GM18505 (cell line): ENCODE results near the gene PDZRN3.
A peak's percentile ranks its signal among the peaks of the same experiment; 100 is the strongest.

Source experiments
- ATAC-seq: cut with Tn5 transposase; IDR thresholded peaks from one replicate; pipeline ENCODE4 v1.9.1; 2021; ENCODE audit not compliant: unreplicated experiment
- POLR2A ChIP-seq: IDR thresholded peaks from 4 replicates; pipeline ENCODE4 v1.6.1; 2011; ENCODE audit warnings: borderline replicate concordance; ENCODE audit not compliant: insufficient read depth, insufficient read length; ENCODE audit errors: extremely low read depth

The PDZRN3 gene

DNA sequence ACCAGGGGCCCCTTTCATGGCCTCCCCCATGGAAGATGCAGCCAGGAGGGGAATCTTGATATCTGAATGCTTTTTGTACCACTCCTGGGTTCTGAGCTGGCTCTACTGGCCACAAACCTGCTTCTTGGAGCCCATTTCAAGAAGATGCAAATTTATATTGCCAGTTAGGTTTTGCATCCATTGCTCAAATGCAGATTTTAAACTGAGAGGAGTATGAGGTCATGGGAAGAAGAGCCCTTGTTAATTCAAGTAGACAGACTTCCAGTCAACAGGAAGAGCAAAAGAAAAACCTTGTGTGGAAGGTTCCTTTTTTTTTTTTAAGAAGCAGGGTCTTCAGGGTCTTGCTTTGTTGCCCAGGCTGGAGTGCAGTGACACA is 133.5 kb downstream of the PDZRN3 start:
- no peak for ATAC-seq
- no peak for TF ChIP-seq POLR2A

DNA sequence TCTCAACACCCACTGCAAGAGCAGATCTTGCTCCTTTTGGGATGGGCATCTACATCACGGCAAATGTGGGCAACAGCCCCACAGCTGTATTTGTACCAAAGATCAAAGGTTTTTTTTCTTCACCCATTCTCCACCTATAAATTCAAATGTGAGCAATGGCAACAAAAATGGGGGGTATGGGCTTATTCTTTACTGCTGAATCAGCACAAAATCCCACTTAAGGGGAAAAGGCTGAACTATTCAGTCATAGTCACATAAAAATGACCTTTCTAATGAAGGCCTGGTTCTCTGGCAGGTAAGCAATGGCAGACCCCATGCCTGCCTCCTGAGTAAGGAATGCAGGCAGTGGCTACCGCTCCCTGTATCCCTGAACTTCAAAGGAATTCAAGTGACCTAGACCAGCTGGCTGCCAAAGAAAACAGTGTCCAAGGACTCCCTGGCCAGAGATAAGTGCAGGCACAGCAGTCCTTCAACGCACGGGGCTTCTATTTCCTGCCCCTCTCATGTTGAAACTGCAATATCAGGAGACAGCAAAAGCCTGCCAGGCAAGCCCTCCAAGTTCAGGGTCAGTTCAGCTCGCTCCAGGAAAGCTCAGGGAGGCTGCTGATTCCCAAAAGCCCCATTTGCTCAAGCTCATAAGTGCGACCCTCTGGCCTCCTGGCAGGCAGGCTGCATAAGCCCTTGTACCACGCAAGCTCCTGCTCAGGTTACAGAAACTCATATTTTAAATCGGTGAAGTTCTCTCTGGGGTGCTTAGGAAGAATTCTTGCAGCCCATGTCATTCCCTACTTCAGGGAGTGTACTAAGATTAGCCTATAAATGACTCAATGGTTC is 134.1 kb downstream of the PDZRN3 start:
- no peak for ATAC-seq
- TF ChIP-seq POLR2A, result no peak

DNA sequence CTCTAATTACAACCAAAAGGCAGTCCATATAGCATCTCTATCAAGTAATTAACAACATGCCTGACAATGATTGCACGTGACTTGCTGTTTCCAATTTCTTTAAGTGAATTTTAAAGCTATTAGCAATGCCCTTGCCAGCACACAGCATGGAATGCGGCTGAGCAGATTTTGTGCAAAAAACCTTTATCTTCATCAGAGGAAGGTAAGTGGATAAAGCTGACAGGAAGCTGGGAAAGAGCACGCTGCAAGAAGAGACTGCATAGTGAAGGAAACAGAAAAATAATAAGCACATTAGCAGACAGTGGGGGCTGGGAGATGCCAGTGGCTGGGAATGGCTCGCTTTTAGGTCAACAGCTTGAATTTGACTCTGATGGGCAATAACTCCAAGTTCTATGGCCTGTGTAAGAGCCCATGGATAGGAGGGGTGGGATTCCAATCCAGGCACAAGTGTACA is 138.8 kb downstream of the PDZRN3 start:
- TF ChIP-seq POLR2A, result no peak
- ATAC-seq, result no peak

DNA sequence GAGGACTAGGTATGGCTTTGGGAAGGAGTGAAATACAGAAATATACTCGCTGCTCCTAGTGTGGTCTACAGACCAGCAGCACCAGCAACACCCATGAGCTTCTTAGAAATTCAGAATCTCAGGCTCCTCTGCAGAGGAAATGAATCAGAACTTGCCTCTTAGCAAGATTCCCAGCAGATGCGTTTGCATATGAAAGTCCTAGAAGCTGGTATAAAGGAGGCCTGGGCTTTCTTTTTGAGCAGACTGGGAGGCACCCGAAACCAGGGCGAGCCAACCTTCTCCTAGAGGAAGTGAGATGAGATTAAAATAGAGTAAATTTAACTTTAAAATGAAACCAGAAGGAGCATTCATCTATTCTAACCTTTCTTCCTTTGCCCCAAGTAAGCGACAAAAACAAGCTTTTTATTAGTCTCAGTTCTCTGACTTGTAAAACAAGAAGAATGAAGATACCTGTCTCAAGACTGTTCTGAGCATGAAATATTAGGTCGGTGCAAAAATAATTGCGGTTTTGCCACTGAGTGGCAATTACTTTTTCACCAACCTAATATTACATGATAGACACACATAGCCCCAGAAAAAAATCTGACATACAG is 140.0 kb downstream of the PDZRN3 start:
- peak; percentile 88 for ATAC-seq

DNA sequence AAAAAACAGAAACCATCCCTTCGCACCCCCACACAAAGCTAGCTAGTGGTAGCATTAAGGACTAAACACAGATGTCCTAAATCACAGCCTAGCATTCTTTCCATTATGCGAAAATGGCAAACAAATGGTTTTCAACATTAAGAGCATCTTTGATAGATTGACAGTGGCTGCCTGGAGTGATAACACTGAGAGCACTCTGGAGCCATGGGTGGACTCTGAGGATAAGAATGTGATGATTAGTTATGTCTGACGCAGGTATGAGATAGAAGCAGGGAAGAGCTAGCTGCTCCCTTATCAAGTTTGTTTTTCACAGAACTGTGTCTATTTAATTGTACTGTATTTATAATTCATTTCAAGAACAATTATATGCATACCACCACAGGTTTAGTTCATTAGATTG is 142.9 kb downstream of the PDZRN3 start:
- TF ChIP-seq POLR2A, result no peak
- no peak for ATAC-seq

More for the DNA sequence above, 140.0 kb downstream of the PDZRN3 start:
- TF ChIP-seq POLR2A, result no peak

DNA sequence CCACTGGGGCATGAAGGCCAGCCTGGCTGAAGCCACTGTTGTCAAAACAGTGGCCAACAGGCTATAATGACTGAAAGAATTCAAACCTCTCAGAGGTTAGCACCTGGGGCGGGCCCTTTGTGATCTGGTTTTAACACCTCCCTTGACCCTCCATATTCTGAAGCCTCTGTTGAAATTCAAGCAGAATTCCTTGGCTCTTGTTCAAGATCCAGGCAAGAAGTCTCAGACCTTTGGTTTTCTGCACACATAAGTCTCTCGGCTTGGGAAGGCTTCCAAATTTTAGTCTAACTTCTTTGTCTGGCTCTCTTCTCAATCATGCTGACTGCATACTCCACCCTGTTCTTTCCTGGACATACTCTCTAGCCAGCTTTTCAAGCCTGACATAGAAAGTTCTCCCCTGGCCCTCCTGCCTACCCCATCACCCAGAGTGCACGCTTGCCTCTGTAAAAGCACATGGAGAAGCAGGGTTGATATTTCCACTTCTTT is 144.5 kb downstream of the PDZRN3 start:
- no peak for TF ChIP-seq POLR2A
- ATAC-seq, result no peak

DNA sequence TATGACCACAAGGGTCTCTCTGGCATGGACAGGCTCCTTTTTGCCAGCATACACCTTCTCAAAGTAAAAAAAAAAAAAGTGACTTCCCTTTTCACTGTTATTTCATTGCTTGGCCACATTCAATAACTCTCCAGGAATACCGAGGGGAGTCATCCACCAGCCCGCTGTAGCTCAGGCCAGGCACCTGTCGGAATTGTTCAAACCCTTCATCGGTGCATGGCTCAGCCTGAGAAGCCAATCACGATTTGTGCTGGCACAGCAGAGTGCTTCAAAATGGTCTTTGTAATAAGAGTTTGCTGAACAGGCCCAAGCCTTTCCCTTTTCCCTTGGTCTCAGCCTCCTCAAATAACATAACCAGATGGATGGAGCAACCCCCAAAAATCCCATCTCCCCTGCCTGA is 145.4 kb downstream of the PDZRN3 start:
- TF ChIP-seq POLR2A, result no peak
- ATAC-seq, result no peak

DNA sequence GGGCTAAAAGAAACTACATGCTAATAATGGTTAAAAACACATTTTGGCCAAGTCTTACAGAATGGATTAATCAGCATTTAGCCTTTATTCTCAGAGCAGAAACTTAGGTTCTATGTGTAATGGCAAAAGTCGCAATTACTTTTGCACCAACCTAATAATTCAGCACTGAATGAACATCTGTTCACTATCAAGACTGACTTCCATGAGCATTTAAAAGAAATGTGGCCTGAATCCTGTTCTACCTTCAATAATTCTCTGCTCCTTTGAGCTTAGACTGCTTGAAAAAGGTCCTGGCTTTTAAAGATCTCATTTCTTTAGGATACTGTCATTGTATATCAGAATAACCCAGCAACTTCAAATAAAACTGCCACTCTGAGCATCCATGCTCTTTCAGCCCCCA is 145.9 kb downstream of the PDZRN3 start:
- no peak for ATAC-seq
- TF ChIP-seq POLR2A, result no peak

DNA sequence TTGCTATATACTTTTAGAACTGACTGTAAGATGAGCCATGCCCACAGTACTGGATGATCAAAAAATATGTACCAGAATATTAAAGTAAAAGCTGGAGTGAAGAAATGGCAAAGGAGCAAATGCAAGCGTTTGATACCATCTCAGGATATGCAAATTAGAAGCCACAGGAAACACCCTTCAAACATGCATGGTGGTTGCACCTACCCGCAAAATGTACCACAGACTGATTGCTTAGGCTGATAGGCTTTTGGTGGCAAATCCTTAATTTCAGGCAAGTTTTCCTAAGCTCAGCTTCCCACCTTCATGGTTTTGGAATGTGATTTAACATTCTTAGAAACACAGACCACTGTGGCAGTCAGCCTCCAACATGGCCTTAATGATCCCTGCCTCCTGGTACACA is 149.0 kb downstream of the PDZRN3 start:
- TF ChIP-seq POLR2A, result no peak
- ATAC-seq, result no peak

DNA sequence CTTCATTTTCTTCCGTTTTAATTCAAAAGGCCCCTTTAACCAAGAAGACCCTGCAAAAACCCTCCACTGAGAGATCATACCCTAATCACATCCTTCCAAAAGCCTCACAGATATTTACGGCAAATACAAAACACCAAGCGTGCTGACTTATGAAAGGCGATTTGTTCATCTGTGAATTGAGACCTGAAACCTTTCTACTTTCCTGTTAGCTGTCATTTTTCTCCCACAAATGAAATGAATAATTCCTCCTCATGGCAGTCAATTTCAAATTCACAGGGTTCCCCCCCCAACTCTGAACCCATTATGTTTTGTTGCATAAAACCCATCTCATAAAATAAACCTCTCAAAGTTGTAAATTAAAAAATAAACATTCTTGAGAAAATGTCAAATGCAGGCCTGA is 149.6 kb downstream of the PDZRN3 start:
- TF ChIP-seq POLR2A, result no peak
- no peak for ATAC-seq

DNA sequence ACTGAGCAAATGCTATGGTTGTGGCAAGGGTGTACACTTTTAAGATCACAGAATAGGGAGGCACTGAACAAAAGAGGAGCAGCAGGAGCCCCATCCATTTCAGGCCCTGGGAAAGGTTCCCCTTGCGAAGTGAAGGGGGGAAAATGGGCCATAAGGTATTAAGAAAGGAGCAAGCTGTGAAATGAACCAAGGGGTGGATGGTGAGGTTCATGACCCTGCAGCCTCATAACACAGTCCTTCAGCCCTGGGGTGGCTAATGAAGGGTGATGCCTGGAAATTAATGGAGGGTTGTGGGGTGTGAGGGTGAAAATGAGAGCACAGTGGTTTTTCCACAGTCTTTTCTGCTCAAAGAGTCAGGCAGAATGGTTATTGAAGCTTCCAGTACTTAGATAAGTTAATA is 150.1 kb downstream of the PDZRN3 start:
- no peak for TF ChIP-seq POLR2A
- no peak for ATAC-seq

DNA sequence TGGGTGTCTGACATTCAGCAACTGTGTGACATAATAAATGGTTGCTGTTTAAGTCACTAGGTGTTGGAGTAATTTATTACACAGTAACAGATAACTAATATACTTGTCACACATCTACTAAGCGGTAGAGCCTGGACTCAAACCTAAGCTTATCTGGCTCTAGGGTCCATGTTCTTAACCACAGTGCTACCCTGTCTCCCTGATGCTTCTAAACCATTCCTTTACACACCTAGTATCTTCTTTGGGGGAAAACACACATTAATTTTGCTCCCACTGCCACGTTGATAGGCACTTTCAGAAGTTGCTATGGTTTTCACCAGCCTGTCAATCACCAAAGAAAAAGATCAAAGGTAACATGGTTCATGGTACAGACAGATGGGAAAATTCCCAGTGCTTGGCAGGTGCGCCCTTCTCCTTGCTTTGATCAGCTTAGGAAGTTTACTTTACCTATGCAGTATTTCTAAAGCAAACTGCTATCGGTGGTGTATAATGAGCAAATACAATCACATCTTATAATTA is 150.8 kb downstream of the PDZRN3 start:
- no peak for TF ChIP-seq POLR2A
- no peak for ATAC-seq

DNA sequence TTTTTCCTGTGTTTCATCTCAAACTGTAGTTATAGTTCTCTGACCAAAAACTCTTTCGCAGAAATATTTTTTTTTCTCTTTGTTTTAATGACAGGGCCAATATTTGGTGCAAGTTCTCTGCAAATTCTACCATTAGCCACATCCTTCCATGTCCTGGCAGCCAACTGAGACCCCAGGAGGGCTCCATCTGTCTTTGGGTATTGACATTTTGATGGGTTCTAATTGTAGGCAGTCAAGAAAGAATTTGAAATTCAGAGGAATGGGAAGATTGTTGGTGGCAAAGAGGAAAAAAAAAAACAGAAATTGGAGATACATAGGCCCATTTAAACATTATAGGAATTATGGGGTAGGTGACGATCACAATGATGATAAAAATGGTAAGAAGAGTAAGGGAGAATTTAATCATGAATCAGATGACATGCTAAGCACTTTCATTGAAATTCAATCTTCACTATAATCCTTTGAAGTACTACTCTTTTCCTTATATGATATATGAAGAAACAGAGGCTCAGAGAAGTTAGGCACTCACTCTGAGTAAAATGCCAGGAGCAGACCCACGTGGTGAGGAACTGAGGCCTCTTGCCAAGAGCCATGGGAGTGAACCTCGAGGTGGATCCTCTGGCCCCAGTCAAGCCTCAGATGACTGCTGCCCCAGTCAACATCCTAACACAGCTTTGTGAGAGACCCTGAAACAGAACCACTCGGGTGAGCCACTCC is 151.4 kb downstream of the PDZRN3 start:
- ATAC-seq, result no peak
- no peak for TF ChIP-seq POLR2A
